TTC549 (cell line): Measurements from ENCODE around the gene RLN3.
"Not testable (repeated sequence)": the region's sequence is repeated elsewhere in the genome, so short reads cannot be mapped to it uniquely, and the experiment has no call there.

Source experiments
- FAIRE-seq: peaks from 2 replicates; lab custom pipeline; 2012; peaks lifted over from hg19 to GRCh38; lab: Jason Lieb, UNC

Gene RLN3

GRCh38 chr19:13995017-13995728, 32.8 kb upstream of the RLN3 start:
- FAIRE-seq: no peak

GRCh38 chr19:13995878-13996765, 31.8 kb upstream of the RLN3 start:
- FAIRE-seq: no peak

DNA sequence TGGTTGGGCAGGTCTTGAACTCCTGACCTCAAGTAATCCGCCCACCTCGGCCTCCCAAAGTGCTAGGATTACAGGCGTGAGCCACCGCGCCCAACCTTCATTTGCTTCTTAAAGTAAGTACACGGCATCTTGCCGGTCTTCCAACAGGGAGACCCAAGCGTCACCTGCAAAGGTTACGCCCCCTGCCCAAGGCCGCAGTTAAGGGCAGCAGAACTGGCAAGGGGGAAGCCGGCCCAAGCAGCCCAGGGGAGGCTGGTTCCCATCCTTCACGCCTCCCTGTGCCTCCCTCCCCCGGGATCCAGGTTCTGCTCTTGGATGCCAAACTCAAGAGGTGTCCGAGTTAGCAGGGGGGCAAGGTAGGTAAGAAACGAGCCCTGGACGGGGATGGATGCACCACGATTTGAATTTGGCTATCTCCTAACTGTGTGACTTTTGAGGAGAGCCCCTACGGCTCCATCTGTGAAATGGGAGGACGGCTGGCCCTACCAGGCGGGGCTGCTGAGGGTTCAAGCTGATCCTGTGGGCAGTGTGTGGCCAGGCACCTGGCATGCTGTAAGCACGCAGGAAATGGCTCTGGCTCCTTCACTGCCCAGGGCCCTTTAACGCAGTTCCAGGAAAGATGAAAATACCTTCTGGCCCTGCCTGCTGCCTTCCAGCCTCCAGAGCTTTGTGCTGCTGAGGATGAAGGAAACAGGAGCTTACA, 30.9 kb upstream of the RLN3 start:
- no peak for FAIRE-seq

DNA sequence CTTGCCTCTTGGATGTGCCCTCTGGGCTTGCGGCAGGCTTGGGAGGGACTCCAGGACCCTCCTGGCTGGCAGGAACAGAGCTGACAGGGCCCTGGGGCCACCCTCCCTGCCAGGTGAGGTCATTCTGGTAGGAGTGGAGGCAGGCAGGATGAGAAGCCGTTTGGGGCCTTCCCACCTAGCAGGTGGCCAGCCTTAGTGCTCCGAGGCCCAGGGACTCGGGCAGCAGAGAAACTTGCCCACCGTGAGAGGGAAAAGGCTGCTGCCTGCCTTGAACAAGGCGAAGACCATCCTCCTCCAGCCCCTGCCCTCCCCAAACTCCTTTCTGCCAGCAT, 30.4 kb upstream of the RLN3 start:
- no peak for FAIRE-seq

DNA sequence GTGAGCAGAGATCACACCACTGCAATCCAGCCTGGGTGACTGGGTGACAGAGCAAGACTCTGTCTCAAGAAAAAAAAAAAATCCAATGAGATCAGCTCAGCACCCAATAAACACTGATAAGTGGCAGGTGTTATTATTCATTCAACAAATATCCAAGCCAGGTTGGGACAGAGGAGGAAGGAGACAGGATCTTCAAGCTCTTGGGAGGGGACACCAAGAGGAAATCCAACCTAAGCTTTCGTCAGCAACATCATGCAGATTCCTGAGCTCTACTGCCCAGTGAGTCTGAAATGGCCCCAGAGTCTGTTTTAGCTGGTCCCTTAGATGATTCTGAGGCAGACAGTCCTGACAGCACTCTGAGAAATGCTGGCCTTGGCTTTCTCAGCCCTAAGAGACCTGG, 29.5 kb upstream of the RLN3 start:
- FAIRE-seq: no peak

GRCh38 chr19:13999085-13999484, 28.9 kb upstream of the RLN3 start:
- no peak for FAIRE-seq

DNA sequence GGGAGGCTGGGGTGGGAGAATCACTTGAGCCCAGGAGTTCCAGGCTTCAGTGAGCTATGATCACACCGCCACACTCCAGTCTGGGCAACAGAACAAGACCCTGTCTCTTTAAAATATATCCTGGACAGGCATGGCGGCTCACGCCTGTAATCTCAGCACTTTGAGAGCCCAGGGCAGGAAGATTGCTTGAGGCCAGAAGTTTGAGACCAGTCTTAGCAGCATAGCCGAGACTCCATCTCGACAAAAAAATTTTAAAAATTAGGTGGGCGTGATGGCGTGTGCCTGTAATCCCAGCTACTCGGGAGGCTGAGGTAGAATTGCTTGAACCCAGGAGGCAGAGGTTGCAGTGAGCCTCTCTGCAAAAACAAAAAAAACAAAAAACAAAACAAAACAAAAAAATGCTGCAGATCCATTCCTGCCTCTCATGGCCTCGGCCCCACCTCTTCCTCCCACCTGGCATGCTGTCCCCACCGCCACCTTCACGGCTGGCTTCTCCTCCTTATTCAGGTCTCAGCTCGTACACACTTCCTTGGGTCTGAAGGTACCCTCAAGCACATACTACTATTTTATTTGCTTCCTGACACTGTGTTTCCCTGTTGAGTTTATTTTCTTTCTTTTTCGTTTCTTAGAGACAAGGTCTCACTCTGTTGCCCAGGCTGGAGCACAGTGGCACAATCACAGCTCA, 27.1 kb upstream of the RLN3 start:
- FAIRE-seq: no peak

GRCh38 chr19:14002571-14003250, 25.2 kb upstream of the RLN3 start:
- FAIRE-seq: no peak

DNA sequence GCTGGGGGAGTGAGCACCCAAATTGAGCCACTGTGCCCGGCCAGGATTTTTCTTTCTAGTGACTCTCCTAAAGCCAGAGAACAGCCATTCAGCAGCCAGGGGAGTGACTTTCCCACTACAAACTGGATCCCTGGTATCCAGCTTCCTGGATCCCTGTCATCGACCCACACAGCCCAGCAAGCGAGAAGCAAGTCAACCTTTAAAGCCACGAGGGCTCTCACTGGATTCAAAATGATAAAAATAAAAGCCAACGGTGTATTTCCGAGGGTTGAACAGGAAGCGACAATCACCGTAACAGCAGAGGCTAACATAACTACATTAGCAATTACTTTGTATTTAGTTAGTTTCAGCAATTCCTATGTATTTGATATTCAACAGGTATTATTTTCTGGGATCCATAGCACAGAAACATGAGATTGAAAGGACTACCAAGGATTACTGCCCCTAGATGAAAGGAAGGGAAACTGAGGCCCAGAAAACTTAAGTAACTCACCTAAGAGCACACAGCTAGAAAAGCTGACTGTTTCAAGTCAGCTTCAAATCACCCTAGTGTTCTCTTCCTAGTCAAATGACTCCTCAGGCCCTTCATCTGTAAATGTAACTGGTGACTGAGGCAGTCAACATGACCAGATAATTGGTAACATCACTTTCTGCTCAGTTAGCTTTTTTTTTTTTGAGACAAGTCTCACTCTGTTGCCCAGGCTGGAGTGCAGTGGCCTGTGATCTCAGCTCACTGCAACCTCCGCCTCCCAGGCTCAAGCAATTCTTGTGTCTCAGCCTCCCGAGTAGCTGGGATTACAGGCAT, 24.5 kb upstream of the RLN3 start:
- FAIRE-seq: no peak

DNA sequence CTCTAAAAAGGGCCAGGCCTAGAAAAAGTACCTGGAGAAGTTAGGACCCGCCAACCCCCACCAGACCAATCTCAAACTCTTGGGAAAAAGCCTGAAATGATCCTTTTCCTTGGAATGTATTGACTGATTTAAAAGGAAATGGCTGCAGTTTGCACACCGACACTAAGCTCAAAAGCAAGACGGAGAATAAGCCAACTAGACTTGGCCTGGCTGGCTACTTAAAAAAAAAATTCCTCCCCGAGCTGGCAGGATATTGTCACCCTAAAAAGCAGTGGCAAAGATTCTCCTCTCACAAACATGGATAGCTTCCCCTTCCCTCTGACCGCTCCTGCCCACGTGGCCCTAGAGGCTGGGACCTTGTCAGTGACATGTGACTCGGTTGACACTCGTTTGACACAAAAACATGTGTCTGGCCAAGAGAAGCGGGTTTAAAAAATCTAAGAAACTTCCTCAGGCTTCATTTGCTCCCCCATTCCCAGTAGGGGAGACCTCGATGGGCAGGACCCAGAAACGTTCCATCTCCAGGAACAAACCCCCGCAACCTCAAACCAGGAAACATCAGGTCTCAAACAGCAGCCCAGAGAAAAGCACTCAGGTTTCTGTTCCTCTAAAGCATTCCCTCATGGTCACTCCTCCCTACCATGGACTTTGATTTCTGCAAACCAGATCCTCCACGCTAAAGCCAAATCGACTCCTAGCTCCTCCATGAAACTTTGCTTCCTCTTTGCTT, 23.2 kb upstream of the RLN3 start:
- FAIRE-seq: no peak

DNA sequence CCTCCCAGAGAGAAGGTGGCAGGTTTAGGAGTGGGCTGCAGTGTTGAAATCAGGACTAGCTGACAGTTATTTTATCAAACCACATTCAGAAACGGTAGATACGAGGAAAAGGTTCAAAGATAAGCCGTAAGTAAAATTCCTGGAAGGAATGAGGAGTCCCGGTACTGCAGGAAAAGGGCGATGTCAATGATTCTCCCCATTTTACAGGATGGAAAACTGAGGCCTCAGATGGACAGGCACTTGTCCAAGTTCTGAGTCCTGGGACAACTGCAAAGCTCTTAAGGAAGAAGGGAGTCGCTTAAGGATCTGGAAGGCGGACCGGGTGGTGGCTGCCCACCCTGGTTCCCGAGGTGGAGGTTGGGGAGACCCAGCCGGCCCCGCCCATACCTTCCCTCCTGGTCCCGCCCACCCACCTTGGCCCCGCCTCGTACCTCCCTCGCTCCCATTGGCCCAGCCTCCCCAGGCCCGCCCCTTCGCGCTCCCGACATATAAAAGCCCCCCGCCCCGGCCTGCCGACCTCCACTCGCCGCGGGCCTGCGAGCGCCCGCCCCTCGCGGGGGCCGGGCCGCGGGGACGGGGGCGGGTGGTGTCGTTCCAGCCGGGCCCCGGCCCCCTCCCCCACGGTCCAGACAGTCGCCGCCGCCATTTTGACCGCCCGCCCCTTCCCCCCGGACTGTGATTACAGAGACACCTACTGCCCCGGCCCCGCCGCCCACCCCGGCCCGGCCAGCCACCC, 22.4 kb upstream of the RLN3 start:
- no peak for FAIRE-seq

GRCh38 chr19:14006085-14006765, 21.7 kb upstream of the RLN3 start, which contains the start of gene RFX1:
TSS of gene RFX1 (minus strand) at chr19:14006320. CDS start at chr19:13993843, 12,477 bp downstream.
- peak; percentile 84 for FAIRE-seq

GRCh38 chr19:14006766-14007562, 21.0 kb upstream of the RLN3 start:
- FAIRE-seq: no peak

DNA sequence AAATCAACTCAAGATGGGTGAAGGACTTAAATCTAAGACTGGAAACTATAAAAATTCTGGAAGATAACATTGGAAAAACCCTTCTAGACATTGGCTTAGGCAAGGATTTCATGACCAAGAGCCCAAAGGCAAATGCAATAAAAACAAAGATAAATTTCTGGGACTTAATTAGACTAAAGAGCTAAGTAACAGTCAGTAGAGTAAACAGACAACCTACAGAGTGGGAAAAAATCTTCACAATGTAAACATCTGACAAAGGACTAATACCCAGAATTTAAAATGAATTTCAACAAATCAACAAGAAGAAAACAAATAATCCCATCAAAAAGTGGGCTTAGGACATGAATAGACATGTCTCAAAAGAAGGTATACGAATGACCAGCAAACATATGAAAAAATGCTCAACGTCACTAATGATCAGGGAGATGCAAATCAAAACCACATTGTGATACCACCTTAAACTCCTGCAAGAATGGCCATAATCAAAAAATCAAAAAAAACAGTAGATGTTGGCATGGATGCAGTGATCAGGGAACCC, 15.5 kb upstream of the RLN3 start:
- FAIRE-seq: no peak

DNA sequence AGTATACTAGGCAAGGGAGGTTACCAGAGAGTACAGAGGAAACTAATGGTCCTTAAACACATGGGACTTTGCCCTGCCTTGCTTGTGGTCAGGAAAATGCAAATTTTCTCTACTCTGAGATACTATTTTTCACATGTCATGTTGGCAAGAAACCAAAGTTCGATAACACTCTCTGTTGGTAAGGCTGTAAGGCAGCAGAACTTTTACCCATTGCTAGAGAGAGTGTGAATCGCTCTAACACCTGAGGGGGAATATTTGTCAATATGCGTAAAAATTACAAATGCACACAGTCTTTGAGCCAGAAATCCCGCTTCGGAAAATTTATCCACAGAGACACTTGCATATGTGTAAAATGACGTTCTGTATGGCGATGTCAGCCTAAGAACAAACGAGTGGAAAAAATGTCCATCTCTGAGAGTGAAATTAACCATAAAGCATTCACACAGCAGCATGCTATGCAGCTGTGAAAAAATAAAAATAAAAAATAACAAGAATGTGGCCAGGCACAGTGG, 12.4 kb upstream of the RLN3 start:
- no peak for FAIRE-seq

DNA sequence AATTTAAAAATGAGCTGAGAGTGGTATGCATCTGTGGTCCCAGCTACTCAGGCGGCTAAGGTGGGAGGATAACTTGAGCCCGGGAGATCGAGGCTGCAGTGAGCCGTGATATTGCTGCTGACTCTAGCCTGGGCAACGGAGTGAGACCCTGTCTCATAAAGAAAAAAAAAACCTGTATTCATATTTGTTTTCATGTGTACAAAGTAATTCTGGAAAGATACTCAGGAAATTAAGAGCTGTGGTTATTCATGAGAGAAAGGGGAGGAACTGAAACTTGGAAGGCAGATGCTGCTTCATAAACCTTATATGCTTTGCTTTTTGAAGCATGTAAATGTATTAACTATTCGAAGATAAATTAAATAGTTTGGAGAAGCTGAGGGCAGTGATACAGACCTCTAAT, 8.8 kb upstream of the RLN3 start:
- no peak for FAIRE-seq

DNA sequence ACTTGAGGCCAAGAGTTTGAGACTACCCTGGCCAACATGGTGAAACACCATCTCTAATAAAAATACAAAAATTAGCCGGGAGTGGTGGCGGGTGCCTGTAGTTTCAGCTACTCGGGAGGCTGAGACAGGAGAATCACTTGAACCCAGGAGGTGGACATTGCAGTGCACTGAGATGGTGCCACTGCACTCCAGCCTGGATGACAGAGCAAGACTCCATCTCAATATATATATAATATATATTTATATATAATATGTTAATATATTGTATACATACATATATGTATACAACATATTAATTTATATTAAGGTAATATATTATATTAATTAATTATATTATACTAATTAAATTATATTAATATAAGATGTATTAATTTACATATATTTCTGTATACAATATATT, 8.2 kb upstream of the RLN3 start:
- not testable (repeated sequence) for FAIRE-seq

GRCh38 chr19:14021474-14021873, 6.5 kb upstream of the RLN3 start:
- no peak for FAIRE-seq
